T-helper 2 cell treated with Interferon-gamma antibody and Interleukin-4, amounts not matched to agents 5 μg/mL and 100 μg/mL, for 36 hours (primary cell): ENCODE measurements around the gene CFAP410.

Experiments used
- DNase-seq: peaks from one replicate; pipeline ENCODE4 v3.0.0; 2021; ENCODE audit warnings: low spot score
- H3K27ac Mint-ChIP-seq: one replicate; pipeline ENCODE4 v1.8.0; 2021; ENCODE audit warnings: mild to moderate bottlenecking, mixed read lengths
- H3K27me3 Mint-ChIP-seq: one replicate; pipeline ENCODE4 v1.8.0; 2021; ENCODE audit warnings: low read depth, mixed read lengths
- H3K36me3 Mint-ChIP-seq: one replicate; pipeline ENCODE4 v1.8.0; 2021; ENCODE audit warnings: low read depth, mixed read lengths
- H3K4me1 Mint-ChIP-seq: one replicate; pipeline ENCODE4 v1.8.0; 2021; ENCODE audit warnings: low read depth, mixed read lengths
- H3K4me3 Mint-ChIP-seq: one replicate; pipeline ENCODE4 v1.8.0; 2022; ENCODE audit warnings: mild to moderate bottlenecking, moderate library complexity, mixed read lengths
- H3K9me3 Mint-ChIP-seq: one replicate; pipeline ENCODE4 v1.8.0; 2021; ENCODE audit warnings: mixed read lengths

The CFAP410 gene

GRCh38 chr21:44294391-44295162 lies 44.6 kb downstream of the CFAP410 start:
- no peak overlapping the region for H3K4me3 Mint-ChIP-seq
- H3K36me3 Mint-ChIP-seq = peaks cover 2% of the 10 kb centered on the region
- H3K9me3 Mint-ChIP-seq = no peaks in the 10 kb centered on the region
- no peak overlapping the region for H3K27ac Mint-ChIP-seq
- DNase-seq = no peak
- peaks cover 29% of the 10 kb centered on the region for H3K4me1 Mint-ChIP-seq
- no peaks in the 10 kb centered on the region for H3K27me3 Mint-ChIP-seq

DNA sequence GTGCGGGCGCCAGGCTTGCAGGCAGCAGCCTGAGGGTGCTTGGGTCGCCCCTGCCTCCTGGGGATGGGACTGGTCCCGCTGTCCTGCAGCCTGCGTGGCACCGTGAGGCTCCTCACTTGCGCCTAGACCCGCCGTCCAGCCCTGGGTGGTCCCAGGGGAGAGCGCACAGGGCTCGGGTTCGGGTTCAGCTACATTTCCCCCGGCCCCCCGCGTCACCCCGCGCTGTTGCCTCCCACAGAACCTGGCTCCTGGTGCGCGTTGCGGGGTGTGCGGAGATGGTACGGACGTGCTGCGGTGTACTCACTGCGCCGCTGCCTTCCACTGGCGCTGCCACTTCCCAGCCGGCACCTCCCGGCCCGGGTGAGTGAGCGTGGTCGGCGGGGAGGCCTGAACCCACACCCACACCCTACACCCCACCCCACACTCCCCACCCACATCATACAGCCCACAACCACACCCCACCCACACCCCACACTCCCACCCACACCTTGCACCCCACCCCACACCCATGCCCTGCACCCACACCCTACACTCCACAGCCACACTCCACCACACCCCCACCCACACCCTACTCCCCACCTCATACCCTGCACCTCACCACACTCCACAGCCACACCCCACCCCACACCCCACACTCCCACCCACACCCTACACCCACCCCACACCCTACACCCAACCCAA lies 45.5 kb downstream of the CFAP410 start:
- Mint-ChIP-seq H3K36me3 (peaks cover 2% of the 10 kb centered on the region), H3K27me3 (no peaks in the 10 kb centered on the region), H3K4me1 (peaks cover 23% of the 10 kb centered on the region), H3K4me3 (peak overlapping the region; percentile 60), H3K9me3 (no peaks in the 10 kb centered on the region), H3K27ac (no peak overlapping the region)
- no peak for DNase-seq

DNA sequence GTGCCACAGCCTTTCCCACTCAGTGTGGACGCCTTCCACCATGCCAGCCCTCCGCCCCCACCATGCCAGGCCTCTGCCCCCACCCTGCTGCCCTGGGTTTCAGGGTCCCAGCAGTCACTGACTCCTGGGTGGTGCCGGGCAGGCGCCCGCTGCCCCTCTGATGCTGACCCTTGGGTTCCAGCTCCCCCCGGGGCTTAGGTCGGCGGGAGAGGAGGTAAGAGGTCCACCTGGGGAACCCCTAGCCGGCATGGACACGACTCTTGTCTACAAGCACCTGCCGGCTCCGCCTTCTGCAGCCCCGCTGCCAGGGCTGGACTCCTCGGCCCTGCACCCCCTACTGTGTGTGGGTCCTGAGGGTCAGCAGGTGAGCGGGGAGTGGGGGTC lies 46.4 kb downstream of the CFAP410 start:
- Mint-ChIP-seq H3K27me3 (no peaks in the 10 kb centered on the region), H3K4me1 (peaks cover 15% of the 10 kb centered on the region), H3K9me3 (no peaks in the 10 kb centered on the region), H3K36me3 (no peaks in the 10 kb centered on the region), H3K4me3 (no peak overlapping the region), H3K27ac (no peak overlapping the region)
- no peak for DNase-seq

DNA sequence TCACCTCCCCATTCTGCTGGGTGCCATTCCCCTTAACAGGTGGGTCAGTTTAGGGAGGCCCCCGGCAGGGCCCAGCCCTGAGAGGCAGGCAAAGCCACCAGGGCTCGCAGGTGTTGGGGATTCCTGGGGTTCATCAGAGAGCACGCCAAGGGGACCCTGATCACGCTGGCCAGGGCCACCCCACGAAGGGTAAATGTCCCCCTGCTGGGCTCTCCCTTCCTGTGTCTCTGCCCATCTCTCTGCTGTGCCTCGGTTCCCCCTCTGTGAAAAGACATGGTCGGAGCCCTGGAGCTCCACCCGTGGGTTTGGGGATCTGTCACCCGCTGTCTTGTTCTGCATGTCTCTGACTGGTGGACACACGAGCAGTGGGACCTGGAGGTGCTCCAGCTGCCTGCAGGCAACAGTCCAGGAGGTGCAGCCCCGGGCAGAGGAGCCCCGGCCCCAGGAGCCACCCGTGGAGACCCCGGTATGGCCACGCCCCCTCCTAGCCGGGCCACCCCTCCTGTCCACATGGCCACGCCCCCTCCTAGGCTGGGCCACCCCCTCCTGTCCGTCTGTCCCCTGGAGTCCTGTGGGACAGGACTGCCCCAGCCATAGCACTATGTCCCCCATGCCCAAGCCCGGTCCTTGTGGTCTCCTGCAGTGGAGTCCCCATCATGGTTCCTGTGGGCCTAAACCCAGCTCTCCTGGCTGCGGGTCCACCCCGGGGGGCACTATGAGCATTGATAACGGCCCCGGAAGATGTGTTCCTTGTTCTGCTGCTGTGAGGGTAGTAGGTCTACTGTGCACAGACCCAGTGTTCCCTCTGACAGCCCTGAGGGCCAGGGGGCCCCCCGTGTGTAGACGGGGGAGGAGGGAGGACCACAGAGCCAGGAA lies 47.0 kb downstream of the CFAP410 start:
- DNase-seq = no peak
- H3K27ac Mint-ChIP-seq = no peak overlapping the region
- peak overlapping the region; percentile 73 for H3K4me3 Mint-ChIP-seq
- no peaks in the 10 kb centered on the region for H3K27me3 Mint-ChIP-seq
- H3K4me1 Mint-ChIP-seq = peaks cover 11% of the 10 kb centered on the region
- H3K9me3 Mint-ChIP-seq = no peaks in the 10 kb centered on the region
- no peaks in the 10 kb centered on the region for H3K36me3 Mint-ChIP-seq

DNA sequence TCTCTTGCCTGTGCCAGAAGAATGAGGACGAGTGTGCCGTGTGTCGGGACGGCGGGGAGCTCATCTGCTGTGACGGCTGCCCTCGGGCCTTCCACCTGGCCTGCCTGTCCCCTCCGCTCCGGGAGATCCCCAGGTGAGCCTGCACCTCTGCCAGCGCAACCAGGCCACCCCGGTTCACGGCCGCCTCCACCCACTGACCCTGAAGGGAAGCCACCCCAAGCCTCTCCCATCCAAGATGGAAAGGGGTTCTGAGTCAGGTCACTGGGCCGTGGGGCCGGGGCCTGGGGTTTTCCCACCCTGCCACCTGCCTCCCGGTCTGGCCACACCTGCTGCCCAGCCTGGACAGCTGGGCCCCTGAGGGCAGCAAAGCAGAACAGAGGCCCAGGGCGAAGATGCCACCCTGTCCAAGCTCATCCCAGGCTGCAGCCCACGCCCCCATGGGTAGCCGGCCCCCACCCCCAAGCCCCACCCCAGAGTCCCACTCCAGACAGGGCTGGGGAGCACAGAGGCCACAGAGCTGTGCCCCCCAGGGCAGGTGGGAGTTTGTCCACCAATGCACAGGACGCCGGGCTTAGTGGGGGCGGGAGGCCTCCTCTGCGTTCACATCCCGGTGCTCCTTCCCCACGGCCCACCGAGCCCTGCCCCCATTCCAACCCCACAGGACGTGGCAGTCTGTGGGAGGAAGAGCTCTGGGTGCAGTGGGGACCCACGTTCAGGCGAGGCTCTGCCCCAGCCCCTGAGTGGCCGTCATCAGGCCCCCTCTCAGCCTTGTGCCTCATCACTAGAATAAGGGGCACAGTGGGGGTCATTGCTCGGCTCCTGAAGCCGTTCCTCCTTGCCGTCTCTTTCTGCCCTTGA lies 47.9 kb downstream of the CFAP410 start:
- Mint-ChIP-seq H3K9me3 (no peaks in the 10 kb centered on the region), H3K4me3 (peak overlapping the region; percentile 32), H3K36me3 (no peaks in the 10 kb centered on the region), H3K27ac (no peak overlapping the region), H3K27me3 (no peaks in the 10 kb centered on the region), H3K4me1 (peaks cover 10% of the 10 kb centered on the region)
- DNase-seq = no peak

GRCh38 chr21:44290327-44291077 lies 48.7 kb downstream of the CFAP410 start:
- Mint-ChIP-seq H3K36me3 (no peaks in the 10 kb centered on the region), H3K27ac (no peak overlapping the region), H3K4me1 (peaks cover 10% of the 10 kb centered on the region), H3K4me3 (no peak overlapping the region), H3K9me3 (no peaks in the 10 kb centered on the region), H3K27me3 (no peaks in the 10 kb centered on the region)
- DNase-seq = no peak

DNA sequence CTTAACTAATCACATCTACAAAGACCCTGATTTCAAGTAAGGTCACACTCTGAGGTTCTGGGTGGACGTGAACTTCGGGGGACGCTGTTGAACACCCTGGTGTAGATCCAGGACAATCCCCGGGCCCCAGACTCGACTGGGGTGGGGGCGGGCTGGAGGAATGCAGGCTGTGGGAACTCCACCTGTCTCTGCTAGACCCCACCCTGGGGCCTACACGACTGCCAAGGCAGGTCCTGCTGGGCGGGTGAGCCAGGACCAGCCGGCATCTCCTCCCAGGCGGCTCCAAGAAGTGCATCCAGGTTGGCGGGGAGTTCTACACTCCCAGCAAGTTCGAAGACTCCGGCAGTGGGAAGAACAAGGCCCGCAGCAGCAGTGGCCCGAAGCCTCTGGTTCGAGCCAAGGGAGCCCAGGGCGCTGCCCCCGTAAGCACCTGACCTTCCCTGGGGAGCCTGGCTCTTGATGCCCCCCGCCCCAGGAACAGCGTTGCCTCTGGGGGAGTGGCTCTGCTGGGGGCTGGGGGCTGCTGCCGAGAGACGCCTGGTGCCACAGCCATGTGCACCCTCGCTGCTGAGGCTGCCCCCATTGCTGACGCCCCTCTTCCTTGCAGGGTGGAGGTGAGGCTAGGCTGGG lies 49.7 kb downstream of the CFAP410 start:
- DNase-seq = no peak
- Mint-ChIP-seq H3K4me1 (peaks cover 6% of the 10 kb centered on the region), H3K4me3 (no peak overlapping the region), H3K9me3 (no peaks in the 10 kb centered on the region), H3K27ac (no peak overlapping the region), H3K36me3 (no peaks in the 10 kb centered on the region), H3K27me3 (no peaks in the 10 kb centered on the region)

- Mint-ChIP-seq H3K27ac (no peak overlapping the region), H3K4me1 (peaks cover 6% of the 10 kb centered on the region), H3K4me3 (no peak overlapping the region)
Measured at GRCh38 chr21:44288251-44289110, 50.7 kb downstream of the CFAP410 start.

DNA sequence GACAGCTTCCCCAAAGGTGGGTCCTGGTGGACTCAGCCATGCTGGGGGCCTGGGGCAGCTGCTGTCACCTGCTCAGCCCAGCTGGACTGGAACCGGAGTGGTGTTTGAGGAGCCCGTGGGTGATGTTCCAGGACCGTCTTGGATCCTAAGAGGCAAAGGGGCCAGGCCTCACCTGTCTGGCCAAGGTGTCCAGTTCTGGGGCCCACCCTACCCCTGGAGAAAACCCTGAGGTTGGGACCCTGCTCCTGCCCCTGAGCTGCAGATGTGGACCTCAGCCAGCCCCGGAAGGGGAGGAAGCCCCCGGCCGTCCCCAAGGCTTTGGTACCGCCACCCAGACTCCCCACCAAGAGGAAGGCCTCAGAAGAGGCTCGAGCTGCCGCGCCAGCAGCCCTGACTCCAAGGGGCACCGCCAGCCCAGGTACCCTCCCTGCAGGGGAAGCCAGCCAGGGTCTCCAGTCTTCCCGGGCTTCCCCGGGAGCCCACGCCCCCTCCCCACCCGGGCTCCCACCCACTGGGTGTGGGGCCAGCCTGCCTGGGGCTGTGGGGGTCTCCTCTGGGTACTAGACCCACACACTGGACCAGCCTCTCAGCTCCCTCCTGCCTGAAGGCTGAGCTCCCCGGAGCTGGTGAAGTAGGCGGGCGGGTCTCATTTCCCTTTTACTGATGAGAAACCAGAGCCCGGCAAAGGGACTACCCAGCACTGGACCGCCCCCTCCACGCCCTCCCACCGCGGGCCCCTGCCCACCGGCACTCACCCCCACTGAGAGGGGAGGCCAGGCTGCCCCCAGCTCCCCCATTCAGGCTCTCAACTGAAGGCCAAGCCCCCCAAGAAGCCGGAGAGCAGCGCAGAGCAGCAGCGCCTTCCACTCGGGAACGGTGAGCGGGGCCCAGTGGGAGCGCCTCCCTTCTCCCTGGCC lies 52.2 kb downstream of the CFAP410 start:
- no peaks in the 10 kb centered on the region for H3K36me3 Mint-ChIP-seq
- H3K4me1 Mint-ChIP-seq = peaks cover 5% of the 10 kb centered on the region
- no peak for DNase-seq
- no peak overlapping the region for H3K4me3 Mint-ChIP-seq
- no peaks in the 10 kb centered on the region for H3K9me3 Mint-ChIP-seq
- no peaks in the 10 kb centered on the region for H3K27me3 Mint-ChIP-seq
- no peak overlapping the region for H3K27ac Mint-ChIP-seq

More at GRCh38 chr21:44288251-44289110, 50.7 kb downstream of the CFAP410 start:
- no peaks in the 10 kb centered on the region for H3K27me3 Mint-ChIP-seq
- DNase-seq = no peak
- no peaks in the 10 kb centered on the region for H3K36me3 Mint-ChIP-seq
- H3K9me3 Mint-ChIP-seq = no peaks in the 10 kb centered on the region

DNA sequence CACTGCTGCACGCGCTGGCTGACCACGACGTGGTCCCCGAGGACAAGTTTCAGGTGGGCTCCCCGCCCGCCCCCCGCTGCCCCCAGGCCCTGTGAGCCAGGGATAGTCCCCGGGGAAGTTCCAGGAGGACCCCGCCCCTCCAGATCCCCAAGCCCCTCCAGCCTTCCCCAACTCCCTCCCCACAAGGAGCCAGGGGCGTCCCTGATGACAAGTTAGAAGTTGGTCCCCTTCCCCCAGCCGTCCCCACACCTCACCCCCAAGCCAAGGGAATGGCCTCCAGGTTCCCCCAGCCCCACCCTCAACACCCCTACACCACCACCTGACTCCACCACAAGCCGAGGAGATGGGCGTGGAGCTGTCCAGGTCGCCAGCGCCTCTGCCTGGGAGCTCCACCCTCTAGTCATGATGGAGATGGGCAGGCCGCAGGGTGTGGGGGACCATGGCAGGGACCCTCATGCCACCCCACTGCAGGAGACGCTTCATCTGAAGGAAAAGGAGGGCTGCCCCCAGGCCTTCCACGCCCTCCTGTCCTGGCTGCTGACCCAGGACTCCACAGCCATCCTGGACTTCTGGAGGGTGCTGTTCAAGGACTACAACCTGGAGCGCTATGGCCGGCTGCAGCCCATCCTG lies 53.0 kb downstream of the CFAP410 start:
- Mint-ChIP-seq H3K27me3 (no peaks in the 10 kb centered on the region), H3K9me3 (no peaks in the 10 kb centered on the region), H3K27ac (no peak overlapping the region), H3K4me3 (no peak overlapping the region), H3K4me1 (peaks cover 5% of the 10 kb centered on the region), H3K36me3 (no peaks in the 10 kb centered on the region)
- DNase-seq = no peak
